Hematopoietic multipotent progenitor cell (in vitro differentiated cells): Measurements from ENCODE around the gene PRPF19. TPM values are rescaled to one million over a fixed set of nuclear protein-coding genes. Genes with fewer than 3 reads are reported as not detected.

Source experiments
- DNase-seq, 3 donors: peaks; one replicate each; pipeline ENCODE4 v3.0.0-alpha.2; 2011 to 2015; ENCODE audit warnings: low read depth in 2 of 3, low spot score in 2 of 3
- total RNA-seq: library from RNA; depleted of rRNA; stranded (reverse); fragments of >200 nt; gene quantifications from one replicate; pipeline ENCODE4 v1.2.3, GENCODE V29; 2012

The PRPF19 gene
- total RNA-seq, 1 donor, result 132 TPM

DNA sequence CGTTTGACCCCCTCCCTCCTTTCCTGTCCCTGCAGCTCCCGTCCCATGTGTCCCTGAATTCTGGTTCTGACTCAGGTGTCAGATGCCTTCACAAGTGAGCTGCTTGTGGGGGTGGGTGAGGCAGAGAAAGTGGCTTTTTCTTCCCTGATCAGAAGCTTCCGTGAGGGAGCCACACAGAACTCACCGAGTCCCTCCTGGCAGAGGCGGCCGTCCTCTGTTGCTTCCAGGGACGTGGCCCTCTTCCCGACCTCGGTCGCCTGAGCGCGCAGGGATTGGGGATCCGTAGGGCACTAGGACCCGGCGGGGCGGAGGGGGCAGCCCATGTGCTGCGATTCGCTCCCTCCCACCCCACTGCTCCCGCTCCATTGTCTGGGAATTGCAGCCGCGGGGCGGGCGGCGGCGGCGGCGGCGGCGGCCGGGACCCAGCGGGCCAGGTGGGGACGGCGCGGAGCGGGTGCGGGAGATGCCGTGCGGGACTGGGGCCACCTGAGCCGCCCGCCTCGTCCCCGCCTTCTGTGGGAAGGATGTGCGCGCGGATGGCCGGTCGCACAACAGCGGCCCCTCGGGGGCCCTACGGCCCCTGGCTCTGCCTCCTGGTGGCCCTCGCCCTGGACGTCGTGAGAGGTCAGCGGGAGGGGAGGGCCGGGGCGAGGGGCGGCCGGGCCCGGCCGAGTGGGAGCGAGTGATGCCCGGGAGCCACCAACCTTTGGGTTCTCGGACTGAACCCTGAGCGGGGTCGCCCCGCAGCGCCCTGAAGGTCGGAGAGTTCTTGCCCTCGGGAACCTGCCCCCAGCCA is 17.9 kb upstream of the PRPF19 start, which contains the start of gene TMEM132A:
Gene TMEM132A, plus strand, starts transcription at position 351 of the 796 bp plus-strand sequence. Its CDS starts 174 bp downstream, at position 525.
- no peak for DNase-seq

DNA sequence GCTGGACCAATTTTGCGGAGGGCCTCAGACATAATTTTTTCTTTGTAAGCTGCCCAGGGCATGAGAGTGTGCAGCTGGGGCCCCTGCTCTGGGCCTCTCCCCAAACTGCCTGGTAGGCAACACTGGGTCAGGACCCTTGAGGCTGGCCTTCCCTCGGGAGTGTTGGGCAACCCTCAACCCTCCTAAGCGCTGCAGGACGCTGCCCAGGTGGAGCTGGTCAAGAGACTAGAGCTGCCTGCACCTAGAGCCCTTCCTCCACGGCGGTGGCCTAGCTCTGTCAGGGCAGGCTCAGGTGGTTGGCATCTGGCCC is 17.4 kb upstream of the PRPF19 start:
- DNase-seq, result no peak

DNA sequence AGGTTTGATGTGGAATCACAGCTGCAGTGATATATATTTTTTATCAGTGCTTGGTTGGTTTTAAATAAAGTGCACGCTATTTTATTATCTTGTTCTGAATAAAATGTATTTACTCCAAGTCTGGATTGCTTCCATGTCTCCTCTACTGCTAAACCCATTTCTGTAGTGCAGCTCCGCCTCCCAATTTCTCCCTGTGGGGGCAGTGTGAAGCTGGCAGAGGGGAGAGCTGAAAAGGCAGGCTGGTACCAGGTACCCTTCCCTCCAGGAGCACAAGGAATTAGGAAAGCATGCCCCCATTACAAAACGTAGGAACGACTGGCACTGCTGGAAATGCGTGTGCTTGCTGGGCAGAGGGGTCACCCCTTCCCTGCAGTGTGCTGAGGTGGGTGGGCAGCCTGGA is 16.9 kb upstream of the PRPF19 start:
- no peak for DNase-seq

DNA sequence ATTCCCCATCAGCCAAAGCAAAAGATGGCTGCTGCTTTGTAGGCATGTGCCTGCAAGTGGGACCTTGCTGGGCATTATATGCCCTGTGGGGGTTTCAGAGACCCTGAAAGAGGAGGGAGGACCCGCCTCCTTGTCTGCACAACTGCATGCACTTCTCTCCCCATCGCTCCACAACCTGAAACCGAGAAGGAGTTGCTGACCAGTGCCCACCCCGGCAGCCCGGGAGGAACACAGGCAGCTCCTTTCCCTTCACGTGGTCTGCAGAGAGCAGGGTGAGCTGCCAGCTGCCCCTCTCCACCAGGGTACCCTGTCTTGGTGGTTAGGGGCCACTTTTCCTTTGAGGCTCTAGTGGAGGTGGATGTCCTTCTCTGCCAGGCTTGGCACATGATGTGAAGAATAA is 16.5 kb upstream of the PRPF19 start:
- DNase-seq, result no peak

DNA sequence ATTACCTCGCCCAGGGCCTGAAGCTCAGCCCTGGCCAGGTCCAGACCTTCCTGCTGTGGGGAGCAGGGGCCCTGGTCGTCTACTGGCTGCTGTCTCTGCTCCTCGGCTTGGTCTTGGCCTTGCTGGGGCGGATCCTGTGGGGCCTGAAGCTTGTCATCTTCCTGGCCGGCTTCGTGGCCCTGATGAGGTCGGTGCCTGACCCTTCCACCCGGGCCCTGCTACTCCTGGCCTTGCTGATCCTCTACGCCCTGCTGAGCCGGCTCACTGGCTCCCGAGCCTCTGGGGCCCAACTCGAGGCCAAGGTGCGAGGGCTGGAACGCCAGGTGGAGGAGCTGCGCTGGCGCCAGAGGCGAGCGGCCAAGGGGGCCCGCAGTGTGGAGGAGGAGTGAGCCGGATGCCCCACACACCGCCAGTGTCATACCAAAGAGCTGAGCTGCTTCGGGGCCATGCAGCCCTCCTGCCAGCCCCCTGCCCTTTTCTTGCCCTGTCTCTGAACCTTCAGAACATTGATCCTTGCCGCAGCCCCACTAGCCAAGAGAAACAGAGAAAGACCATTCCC is 15.5 kb upstream of the PRPF19 start:
- DNase-seq, result no peak

DNA sequence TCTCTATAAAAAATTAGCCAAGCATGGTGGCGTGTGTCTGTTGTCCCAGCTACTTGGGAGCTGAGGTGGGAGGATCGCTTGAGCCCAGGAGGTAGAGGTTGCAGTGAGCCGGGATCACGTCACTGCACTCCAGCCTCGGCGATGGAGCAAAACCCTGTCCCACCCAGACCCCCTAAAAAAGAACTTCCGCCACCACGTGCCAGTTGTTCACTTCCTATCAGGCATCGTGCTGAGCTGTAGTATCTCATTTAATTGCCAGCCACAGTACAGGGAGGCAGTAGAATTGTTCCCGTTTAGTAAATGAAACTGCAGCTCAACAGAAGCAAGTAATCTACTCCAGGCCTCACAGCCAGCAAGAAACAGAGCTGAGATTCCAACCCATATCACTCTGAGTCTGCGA is 14.9 kb upstream of the PRPF19 start:
- no peak for DNase-seq

DNA sequence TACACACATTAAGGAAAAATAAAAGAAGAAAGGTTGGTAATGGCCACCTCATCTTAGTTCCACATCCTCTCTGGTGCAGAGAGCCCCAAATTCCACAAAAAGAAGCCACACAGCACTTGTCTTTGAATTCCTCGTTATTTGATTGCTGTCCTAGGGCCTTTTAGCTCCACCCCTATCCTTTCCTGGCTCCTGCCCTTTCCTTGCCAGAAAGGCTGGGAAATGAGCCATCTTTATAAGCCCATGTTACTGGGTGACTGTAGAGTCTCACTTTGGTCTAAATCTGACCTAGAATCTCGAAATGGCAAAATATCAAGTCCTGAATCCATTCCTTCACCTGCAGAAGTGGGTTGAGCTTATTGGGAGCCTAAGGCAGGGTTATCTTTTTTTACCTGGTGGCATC is 13.6 kb upstream of the PRPF19 start:
- no peak for DNase-seq

DNA sequence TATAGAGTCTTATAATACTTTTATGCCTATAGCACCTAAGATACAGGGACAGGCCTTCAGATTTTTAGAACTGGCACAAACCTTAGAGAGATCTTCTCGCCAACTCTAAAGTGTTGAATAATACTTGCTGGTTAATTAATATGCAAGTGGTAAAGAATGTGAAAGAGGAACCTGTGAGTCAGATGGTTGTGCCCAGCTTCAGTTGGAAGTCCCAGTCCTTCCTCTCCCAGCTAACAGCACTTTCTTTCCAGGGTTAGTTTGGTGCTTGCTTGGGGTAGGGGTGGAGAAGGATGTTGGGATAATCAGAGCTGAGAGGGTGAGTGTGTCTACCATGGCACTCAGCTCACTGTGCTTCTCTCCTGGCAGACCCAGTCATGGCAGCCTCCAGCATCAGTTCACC is 12.9 kb upstream of the PRPF19 start:
- peak in 2 of 3 donors; percentile 36 to 40 for DNase-seq

DNA sequence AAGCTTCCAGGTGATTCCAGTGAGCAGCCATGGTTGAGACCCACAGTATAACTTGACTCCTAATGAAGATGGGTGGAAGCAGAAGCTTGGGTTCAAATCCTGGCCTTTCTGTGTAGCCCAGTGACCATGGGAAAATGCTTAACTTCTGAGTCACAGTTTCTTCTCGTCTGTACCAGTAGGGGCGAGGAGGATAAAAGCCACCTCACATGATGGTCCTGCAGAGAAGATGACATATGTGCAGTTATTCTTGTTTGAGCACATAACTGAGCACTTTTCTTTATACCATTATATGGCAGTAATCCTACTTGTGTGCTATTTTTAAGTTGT is 12.5 kb upstream of the PRPF19 start:
- DNase-seq, result no peak

DNA sequence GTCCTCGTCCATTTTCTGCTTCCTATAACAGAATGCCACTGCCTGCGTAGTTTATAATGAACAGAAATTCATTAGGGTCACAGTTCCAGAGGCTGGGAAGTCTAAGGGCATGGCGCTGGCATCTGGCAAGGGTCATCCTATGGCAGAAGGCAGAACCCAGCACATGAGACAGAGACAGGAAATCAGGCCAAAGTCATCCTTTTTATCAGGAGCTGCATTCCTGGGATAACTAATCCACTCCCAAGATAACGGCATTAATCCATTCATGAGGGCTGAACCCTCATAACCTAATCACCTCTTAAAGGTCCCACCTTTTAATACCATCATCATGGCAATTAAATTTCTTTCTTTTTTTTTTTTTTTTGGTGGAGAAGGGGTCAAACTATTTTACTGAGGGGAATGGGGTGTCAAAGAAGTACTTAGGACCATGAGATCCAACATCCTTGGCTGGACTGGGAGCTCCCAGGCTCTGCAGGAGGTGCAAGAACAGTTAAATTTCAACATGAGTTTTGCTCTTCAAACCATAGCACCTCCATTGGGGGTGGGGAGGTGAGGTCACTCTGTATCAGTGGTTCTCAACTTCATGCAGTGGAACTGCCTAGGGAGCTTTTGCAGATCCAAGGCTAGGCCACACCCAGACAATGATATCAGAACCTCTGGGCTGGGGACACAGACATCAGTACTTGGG is 12.0 kb upstream of the PRPF19 start:
- DNase-seq, result no peak

DNA sequence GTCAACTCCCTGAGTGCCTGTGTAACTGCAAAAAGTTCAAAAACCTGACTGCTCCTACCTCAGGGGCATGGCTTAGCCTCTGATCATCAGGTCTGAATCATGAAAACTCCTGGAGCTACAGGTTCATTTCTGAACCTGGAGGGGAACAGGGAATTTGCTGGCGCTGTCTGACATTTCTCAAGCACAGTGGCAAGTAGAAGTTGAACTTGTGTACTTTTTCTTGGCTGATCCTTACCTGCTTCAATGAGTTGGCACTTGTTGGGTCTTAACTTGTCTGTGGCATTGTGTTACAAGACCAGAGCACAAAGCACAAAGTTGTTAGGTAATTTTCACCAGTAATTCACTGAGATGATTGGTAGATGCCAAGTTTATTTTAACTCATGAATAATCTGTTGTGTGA is 10.9 kb upstream of the PRPF19 start:
- no peak for DNase-seq

DNA sequence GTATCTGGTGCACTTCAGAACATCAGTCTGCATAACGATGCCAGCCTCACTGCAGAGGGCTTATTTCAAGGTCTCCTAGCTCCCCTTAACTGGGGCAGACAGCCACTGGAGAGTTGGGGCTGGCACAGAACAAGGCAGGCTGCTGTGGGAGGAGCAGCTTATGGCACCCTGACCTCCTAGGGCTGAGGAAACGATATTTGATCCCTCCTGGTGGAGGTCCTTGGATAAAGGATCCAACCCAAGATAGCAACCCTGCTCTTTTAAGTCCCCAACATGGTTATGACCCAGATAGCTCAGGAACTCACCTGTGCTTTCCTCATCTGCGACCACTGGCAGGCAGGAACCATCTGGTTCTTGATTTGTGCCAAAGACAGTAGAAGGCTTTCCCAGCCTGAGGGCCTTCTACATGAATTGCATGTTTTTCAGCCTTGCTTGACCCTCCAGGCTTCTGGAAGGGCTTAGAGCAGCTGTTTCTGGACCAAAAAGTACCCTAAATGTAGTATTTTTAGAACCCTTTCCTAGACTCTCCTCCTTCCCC is 10.4 kb upstream of the PRPF19 start:
- DNase-seq, result no peak

DNA sequence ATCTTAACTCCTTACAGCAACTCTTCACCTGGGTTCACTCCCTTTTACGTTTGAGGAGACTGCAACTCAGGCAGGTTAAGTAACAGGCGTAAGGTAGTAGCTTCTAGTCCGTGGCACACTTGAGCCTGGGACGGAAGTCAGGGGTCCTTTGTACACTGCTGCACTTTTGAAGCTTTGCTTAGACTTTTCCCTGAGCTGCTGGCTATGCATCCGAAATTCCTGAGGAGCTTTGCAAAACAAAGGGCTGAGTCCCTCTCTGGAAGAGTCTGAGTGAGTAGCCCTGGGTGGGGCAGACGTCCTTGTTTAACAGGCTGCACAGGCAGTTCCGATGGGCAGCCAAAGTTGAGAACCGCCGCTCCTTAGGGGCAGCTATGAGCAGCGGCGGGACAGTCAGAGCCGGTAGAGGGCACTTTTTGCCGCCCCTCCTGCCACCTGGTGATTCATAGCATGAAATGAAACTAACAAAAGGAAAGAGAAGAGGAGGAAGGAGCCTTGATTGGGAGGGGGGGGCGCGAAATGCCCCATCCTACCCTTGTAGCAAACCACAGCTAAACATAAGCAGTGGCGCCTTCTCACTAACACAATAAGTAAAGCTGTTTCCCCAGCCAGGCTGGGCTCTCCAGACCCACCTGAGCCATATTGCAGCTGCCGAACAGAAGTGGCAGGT is 9.0 kb upstream of the PRPF19 start:
- DNase-seq, result peak in 2 of 3 donors; percentile 80 to 86

DNA sequence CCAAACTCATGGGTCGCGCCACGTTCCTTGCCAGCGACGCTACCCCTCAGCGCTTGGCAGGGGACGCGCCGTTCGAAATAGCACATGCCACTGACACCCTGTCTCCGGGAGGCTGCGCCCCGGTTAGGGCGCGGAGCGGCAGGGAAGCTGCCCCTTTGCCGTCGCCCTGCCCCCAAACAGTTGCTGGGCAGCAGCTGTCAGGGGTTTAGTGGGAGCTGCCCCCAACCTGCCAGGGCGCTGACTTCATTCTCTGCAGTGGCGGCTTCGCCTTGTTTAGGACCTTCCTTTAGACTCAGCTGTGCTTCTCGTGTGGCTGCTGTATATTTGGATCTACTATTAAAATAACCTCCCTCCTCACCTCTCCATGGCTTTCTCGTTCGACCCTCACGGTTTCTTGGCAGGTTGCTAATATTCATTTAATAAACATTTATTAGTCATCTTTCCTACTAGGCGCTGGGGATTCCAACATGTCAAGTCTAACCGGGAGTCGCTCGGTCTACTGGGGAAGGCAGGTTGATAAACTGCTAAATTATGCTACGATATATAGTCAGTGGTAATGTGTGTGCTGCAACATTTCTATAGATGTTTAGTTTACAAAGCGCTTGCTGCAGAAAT is 8.4 kb upstream of the PRPF19 start:
- DNase-seq, result peak in 1 of 3 donors; percentile 22

DNA sequence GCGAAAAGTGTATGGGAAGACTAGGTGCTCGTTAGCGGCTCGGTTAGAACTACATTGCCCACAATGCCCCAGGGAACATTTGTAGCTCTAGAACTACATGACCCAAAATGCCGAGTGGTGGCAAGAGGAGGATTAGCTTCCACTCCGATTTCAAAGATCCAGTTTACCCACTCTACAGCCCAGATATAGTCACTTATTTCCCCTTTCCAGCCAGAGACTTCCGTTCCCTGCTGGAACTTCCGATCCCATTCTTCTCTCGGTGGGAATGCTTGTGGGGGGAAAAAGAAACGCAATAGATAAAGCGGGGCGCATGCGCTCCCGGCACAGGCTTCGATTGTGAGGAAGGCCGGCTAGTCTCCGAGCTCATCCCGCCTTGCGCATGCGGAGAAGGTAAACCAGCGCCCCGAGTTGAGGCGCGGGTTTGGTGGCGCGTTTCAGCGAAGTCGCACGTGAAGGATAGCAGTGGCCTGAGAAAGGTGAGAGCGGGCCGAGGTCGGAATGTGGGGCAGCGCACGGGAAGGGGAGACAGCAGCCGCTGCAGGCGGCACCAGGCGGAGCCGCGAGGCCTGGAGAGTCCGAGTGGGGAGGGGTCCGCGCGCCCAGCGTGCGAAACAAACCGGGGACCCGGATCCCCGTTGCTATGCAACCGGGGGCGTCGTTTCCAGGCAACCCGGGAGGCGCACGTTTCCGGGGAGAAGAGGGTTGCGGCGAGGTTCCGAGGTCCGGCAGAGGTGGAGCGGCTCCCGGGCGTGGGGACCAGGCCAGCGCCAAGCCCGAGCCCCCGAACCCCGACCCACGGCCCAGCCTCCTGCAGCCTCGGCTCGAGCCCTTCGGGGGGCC is 7.6 kb upstream of the PRPF19 start, which contains the start of gene TMEM109:
Gene TMEM109, plus strand, starts transcription at position 366 of the 840 bp plus-strand sequence. CDS start 5,536 bp downstream, outside the sequence.
- peak; percentile 80 to 90 (median 81) for DNase-seq

DNA sequence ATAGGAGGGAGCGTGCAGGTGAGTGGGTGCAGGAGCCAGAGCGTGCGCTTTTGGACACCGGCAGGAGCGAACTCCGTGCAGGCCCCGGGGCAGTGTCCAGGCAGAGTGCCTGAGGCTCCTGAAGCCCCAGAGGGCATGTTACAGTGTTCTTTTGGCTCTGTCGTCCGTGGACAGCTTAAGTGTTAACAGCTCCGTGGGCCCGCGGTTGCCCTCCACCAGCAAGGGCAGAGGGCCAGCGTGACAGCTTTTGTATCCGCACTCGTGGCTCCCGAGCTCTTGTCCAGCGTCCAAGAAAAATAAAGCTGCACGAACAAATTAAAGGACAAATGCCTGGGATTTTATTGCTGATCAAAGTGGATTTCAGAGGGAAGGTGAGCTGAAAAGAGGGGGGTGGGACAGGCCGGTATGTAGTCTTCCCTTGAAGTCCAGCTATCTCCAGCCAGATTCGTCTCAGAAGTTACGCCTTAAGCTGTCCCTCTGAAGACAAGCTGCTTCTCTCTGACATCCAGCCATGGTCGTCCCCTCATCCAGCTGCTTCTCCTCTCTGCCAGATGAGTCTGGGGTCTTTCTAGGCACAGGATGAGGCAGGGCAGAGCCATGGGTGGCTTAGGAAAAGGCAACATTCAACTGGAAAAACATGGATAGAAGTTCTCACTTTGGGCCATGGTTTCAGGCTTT is 6.6 kb upstream of the PRPF19 start:
- DNase-seq, result no peak

DNA sequence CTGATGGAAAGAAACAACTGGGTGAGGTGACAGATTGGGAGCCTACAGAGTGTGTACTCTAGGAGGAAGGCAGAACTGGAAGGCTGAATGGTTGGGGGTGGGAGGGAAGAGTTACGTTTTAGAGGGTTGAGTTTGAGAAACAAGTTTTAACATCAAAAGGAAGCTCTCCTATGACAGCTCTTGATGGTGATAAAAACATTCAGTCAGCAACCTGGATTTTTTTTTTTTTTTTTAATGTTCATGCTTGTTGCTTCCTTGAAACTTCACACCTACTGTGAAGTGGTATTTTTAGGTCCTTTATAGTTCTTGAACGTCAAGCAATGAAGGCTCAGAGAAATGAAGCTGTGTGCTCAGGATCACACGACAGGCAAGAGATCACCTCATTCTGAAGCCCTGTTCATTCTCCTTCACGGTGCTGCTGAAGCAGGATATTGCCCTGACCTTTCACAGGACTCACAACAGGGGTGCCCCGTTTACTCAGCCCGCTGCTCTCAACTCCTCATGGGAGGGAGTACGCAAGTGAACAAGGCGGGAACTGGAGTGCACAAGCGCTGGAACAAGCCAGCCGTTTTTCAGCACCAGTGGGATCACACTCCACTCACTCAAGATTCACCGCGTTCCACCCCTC is 6.0 kb upstream of the PRPF19 start:
- DNase-seq, result no peak

DNA sequence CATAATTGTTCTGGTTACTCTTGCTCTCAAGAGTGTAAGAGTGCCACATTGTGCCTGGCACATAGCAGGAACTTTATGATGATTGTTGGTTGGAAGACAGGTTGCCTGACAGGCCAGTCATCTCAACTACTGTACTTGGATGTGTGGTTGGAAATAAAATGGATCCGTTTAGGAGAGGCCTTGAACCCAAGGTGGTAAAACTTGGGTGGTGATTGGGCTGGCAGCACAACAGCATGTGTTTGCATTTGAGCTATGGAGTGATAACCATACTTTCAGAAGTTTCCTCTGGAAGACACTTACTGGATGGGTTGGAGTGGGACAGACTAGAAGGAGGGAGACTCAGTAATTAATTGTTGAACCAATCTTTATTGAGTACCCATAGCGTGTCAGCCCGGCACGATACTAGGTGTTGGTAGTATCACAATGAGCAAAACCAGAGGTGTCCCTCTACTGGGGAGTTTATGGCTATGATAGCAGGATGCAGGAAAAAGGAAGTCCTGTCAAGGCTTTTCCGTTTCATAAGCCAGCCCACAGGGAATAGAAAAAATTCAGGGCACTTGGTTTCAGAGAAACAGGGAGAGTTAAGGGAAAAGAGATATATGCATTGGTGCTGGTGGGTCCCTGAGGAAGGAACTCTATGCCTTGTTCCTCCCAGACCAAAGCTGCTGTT is 4.5 kb upstream of the PRPF19 start:
- DNase-seq, result no peak
